KOPT-K1 (cell line): ENCODE data around the gene ARL15.
A peak's percentile ranks its signal among the peaks of the same experiment; 100 is the strongest.

ENCODE experiments used
- H3K27ac ChIP-seq: fragments of 200-600 bp; sonication (generic); 2 replicates; pipeline ENCODE4 v1.5.1; 2016; ENCODE audit warnings: antibody characterized with exemption, mild to moderate bottlenecking, low read depth, low read length; ENCODE audit not compliant: poor library complexity, severe bottlenecking
- H3K36me3 ChIP-seq: fragments of 200-600 bp; sonication (generic); 2 replicates; pipeline ENCODE4 v1.5.1; 2017; ENCODE audit warnings: antibody characterized with exemption, mild to moderate bottlenecking, low read length, moderate library complexity; ENCODE audit not compliant: insufficient read depth
- H3K9me3 ChIP-seq: fragments of 200-600 bp; sonication (generic); 2 replicates; pipeline ENCODE4 v1.5.1; 2017; ENCODE audit warnings: antibody characterized with exemption, low read length, mild to moderate bottlenecking; ENCODE audit not compliant: insufficient read depth, poor library complexity, severe bottlenecking

ARL15 gene

DNA sequence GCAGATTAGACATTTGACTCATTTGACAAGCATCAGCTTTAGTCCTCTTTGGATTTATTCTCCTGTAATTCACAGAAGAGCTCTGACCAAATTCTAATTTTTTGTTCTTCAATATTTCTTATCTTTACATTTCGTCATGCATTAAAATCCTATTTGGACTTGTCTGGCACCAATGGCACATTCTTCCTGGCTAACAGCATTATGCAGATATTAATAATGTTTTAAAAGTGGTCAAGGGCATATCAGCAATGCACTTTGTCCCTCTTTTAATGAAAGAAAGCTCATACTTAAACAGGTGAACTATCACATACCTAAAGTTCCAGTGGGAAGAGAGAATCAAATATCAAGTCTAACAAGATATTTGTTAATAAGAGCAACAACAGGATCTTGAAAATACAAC lies 270.4 kb downstream of the ARL15 start:
- Histone ChIP-seq H3K9me3 (no peaks in the 10 kb centered on the region), H3K27ac (no peak overlapping the region), H3K36me3 (no peaks in the 10 kb centered on the region)

DNA sequence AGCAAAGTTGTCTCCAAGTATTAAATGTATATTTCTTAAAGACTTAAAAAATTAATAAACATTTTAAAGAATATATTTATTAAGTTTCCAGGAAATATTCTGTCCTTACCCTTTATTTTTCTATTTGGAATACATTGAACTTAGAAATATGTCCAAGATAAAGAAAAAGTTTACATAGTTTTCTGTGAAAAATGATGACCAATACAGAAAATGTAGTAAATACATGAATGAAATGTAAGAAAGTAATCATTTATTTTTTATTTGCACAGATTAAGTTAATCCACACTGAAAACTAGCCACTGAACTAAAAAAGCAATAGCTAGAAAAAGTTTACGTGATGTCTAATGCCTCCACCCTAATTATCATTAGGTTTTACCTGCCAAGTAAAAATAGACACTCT lies 273.2 kb downstream of the ARL15 start:
- H3K27ac ChIP-seq: no peak overlapping the region
- no peaks in the 10 kb centered on the region for H3K36me3 ChIP-seq
- H3K9me3 ChIP-seq: no peaks in the 10 kb centered on the region

DNA sequence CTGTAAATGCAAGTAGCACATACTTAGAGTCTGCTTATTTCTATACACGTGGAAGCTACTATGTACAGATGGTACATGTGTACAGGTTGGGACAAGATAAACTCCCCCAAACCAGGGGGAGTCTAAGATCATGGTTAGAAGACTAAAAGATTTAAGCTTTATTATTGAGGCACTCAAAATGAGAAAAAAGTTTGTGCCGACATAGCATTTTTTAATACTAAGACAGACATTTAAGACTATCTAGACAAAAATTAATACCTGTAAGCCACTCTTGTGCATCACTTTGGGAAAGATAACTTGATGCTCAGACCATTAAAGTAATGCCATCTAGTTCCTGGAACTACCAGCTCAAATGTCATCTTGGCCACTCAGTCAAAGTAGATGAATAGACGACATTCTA lies 279.4 kb downstream of the ARL15 start:
- Histone ChIP-seq H3K36me3 (no peaks in the 10 kb centered on the region), H3K9me3 (no peaks in the 10 kb centered on the region), H3K27ac (no peak overlapping the region)

- H3K36me3 ChIP-seq: no peaks in the 10 kb centered on the region
- H3K27ac ChIP-seq: no peak overlapping the region
- no peaks in the 10 kb centered on the region for H3K9me3 ChIP-seq
Observed at GRCh38 chr5:54024466-54024865, 285.9 kb downstream of the ARL15 start.

DNA sequence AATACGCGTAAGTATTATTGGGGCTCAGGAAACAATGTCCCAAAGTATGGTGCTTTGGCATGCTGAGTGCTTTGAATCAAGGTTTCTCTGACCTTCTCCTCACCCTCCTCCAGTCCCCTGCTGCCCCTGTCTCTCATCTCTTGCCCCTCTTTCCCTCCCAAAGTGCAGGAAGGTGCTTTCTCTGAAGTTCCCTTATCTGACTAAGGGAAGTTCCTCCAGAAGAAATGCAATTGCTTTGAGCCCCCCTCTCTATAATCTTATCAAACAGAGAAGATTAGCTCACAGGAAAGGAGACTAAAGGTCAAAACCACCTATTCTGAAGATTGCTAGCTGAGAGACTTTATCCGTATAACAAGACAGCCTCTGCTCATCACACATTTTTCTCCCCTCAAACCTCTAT lies 288.1 kb downstream of the ARL15 start:
- H3K9me3 ChIP-seq: no peaks in the 10 kb centered on the region
- H3K36me3 ChIP-seq: no peaks in the 10 kb centered on the region
- peak overlapping the region; percentile 16 for H3K27ac ChIP-seq

DNA sequence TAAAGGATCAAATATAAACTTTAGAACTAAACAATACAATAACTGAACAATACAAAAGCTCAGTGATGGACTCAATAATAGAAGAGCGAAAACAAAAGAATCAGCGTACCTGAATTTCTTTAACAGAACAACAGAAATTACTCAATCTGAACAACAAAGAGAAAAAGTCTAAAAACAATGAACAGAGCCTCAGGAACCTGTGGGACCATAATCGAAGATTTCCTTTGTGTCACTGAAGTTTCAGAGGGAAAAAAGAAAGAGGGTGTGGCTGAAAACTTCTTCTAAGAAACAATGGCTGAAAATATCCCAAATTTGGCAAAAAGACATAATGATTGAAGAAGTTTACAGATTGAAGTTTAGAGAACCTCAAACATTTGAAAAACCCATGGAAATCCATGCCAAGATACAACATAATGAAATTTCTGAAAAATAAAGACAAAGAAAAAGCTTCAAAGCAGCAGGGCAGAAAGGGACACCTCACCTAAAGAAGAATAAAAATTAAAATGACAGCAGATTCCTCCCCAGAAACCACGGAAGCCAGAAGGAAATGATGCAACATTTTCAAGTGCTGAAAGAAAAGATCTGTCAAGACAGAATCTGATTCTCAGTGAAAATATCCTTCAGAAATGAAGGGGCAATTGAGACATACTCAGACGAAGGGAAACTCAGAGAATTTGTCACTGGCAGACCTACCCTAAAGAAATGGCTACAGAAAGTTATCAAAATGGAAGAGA lies 288.8 kb downstream of the ARL15 start:
- peak overlapping the region; percentile 16 for H3K27ac ChIP-seq

GRCh38 chr5:54018438-54018837 lies 291.9 kb downstream of the ARL15 start:
- Histone ChIP-seq H3K27ac (no peak overlapping the region), H3K9me3 (peaks cover 13% of the 10 kb centered on the region), H3K36me3 (no peaks in the 10 kb centered on the region)

More for the DNA sequence above, 288.8 kb downstream of the ARL15 start:
- Histone ChIP-seq H3K9me3 (no peaks in the 10 kb centered on the region), H3K36me3 (no peaks in the 10 kb centered on the region)

DNA sequence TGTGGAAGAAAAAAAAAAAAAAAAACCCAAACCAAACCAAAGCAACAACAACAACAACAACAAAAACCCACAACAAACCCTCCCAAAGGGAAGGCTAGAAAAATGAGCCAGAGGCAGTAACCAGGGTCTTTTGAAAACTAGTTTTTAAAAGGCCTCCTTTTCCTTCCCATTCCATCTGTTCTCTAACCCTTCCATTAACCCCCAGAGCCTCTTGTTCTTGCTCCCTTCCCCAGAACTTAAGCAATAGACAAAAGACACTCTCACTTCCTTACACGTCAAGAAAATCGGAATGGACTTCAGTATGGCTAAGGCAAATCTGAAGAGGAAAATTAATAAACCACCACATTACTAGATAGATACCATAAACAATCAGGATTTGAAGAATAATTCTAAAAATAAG lies 292.8 kb downstream of the ARL15 start:
- H3K27ac ChIP-seq: no peak overlapping the region
- H3K36me3 ChIP-seq: no peaks in the 10 kb centered on the region
- peaks cover 13% of the 10 kb centered on the region for H3K9me3 ChIP-seq

- H3K9me3 ChIP-seq: peaks cover 13% of the 10 kb centered on the region
- H3K36me3 ChIP-seq: no peaks in the 10 kb centered on the region
- no peak overlapping the region for H3K27ac ChIP-seq
Observed at GRCh38 chr5:54013556-54014194, 296.7 kb downstream of the ARL15 start.

- H3K36me3 ChIP-seq: no peaks in the 10 kb centered on the region
- H3K27ac ChIP-seq: no peak overlapping the region
- peaks cover 13% of the 10 kb centered on the region for H3K9me3 ChIP-seq
Observed at GRCh38 chr5:54009828-54010227, 300.5 kb downstream of the ARL15 start.

GRCh38 chr5:54009357-54009756 lies 301.0 kb downstream of the ARL15 start:
- Histone ChIP-seq H3K36me3 (no peaks in the 10 kb centered on the region), H3K27ac (no peak overlapping the region), H3K9me3 (peaks cover 9% of the 10 kb centered on the region)

- Histone ChIP-seq H3K9me3 (no peaks in the 10 kb centered on the region), H3K27ac (no peak overlapping the region), H3K36me3 (no peaks in the 10 kb centered on the region)
Observed at GRCh38 chr5:54007827-54008777, 302.3 kb downstream of the ARL15 start.

- Histone ChIP-seq H3K36me3 (no peaks in the 10 kb centered on the region), H3K27ac (no peak overlapping the region), H3K9me3 (no peaks in the 10 kb centered on the region)
Observed at GRCh38 chr5:54004697-54005096, 305.7 kb downstream of the ARL15 start.

DNA sequence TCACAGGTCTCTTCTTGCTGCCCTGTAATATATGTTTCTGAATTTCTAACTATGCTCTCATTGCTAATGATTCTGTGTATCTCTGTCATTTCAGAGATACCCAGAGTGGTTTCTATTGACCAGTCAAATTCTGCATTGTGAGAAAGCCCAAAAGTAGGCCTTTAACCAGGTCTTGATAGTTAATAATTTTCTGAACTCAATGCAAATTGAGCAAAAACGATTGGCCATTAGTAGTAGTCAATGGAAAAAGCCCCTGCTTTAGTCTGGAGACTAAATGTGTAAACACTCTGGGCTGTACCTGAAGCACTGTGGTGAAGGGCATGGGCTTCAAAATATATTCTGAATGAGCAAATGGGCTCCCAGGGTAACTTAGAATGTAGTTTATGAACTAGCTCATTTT lies 307.6 kb downstream of the ARL15 start:
- no peak overlapping the region for H3K27ac ChIP-seq
- H3K36me3 ChIP-seq: no peaks in the 10 kb centered on the region
- H3K9me3 ChIP-seq: no peaks in the 10 kb centered on the region
